Upper lobe of left lung (tissue), 6 donors: Measurements from ENCODE around the gene SCRT2. TPM values are rescaled to one million over a fixed set of nuclear protein-coding genes. Genes with fewer than 3 reads are reported as not detected.
"Not testable (repeated sequence)": the region's sequence is repeated elsewhere in the genome, so short reads cannot be mapped to it uniquely, and the experiment has no call there.

Source experiments
- ATAC-seq, 2 donors: fragments of 200-7000 bp; cut with Tn5 transposase; one replicate each; pipeline ENCODE4 v1.9.1; 2022; ENCODE audit warnings: mild to moderate bottlenecking in 2 of 2, moderate library complexity in 2 of 2; ENCODE audit not compliant: low FRiP score in 2 of 2
- DNase-seq, 2 donors: peaks; one replicate each; pipeline ENCODE4 v3.0.0-alpha.2; 2019 to 2020
- H3K27ac ChIP-seq, 4 donors: fragments of 200-600 bp; sonication (generic); one replicate each; pipeline ENCODE4 v1.5.1; 2016 to 2019
- H3K27me3 ChIP-seq, 4 donors: fragments of 200-600 bp; sonication (generic); one replicate each; pipeline ENCODE4 v1.5.1; 2017 to 2019
- H3K36me3 ChIP-seq, 4 donors: fragments of 200-600 bp; sonication (generic); one replicate each; pipeline ENCODE4 v1.5.1; 2016 to 2019
- H3K4me1 ChIP-seq, 4 donors: fragments of 200-600 bp; sonication (generic); one replicate each; pipeline ENCODE4 v1.5.1; 2018 to 2019
- H3K4me3 ChIP-seq, 4 donors: fragments of 200-600 bp; sonication (generic); one replicate each; pipeline ENCODE4 v1.5.1; 2017 to 2019; ENCODE audit warnings: mild to moderate bottlenecking in 2 of 4, moderate library complexity in 1 of 4
- H3K9me3 ChIP-seq, 4 donors: fragments of 200-600 bp; sonication (generic); one replicate each; pipeline ENCODE4 v1.5.1; 2018 to 2019
- EP300 ChIP-seq, 4 donors: sonication (generic); formaldehyde crosslinking; IDR thresholded peaks; one replicate each; pipeline ENCODE4 v1.5.1; 2017; ENCODE audit warnings: antibody characterized with exemption in 4 of 4, control low read depth in 2 of 4
- POLR2A ChIP-seq, 4 donors: fragments of 450-650 bp; IDR thresholded peaks; one replicate each; pipeline ENCODE4 v1.5.1; 2016 to 2017; ENCODE audit warnings: antibody characterized with exemption in 4 of 4, mild to moderate bottlenecking in 2 of 4
- POLR2AphosphoS5 ChIP-seq, 2 donors: sonication (generic); formaldehyde crosslinking; IDR thresholded peaks; one replicate each; pipeline ENCODE4 v1.5.1; 2017; ENCODE audit warnings: antibody characterized with exemption in 2 of 2
- WGBS, 2 donors: methylation state at CpG; one replicate each; pipeline ENCODE4 v1.1.5; 2017 to 2018; 5-methylcytosine and 5-hydroxymethylcytosine counted together
- total RNA-seq, 6 donors: library from RNA; depleted of rRNA in 4 of 6; stranded (reverse); fragments of >200 nt in 4 of 6; gene quantifications; one replicate each; pipeline versions ENCODE4 v1.1.0 to v1.2.1, GENCODE V29; 2016 to 2021
- TF ChIP-seq, protein P1 (sequence below), 6 experiments: fragments of 450-650 bp in 4 of 6; fragments of 200-600 bp in 2 of 6; sonication (generic) in 2 of 6; IDR thresholded peaks; one replicate each; pipeline ENCODE4 v1.5.1; 2016 to 2019; ENCODE audit warnings: antibody characterized with exemption in 6 of 6
- donor health status: DM: no; HTN: no; CAD: no; lungs with moderate emphysema.
- donor health status: DM: no; HTN: yes; CAD: no; lungs with severe emphysema.

SCRT2 gene
- not detected for total RNA-seq

DNA sequence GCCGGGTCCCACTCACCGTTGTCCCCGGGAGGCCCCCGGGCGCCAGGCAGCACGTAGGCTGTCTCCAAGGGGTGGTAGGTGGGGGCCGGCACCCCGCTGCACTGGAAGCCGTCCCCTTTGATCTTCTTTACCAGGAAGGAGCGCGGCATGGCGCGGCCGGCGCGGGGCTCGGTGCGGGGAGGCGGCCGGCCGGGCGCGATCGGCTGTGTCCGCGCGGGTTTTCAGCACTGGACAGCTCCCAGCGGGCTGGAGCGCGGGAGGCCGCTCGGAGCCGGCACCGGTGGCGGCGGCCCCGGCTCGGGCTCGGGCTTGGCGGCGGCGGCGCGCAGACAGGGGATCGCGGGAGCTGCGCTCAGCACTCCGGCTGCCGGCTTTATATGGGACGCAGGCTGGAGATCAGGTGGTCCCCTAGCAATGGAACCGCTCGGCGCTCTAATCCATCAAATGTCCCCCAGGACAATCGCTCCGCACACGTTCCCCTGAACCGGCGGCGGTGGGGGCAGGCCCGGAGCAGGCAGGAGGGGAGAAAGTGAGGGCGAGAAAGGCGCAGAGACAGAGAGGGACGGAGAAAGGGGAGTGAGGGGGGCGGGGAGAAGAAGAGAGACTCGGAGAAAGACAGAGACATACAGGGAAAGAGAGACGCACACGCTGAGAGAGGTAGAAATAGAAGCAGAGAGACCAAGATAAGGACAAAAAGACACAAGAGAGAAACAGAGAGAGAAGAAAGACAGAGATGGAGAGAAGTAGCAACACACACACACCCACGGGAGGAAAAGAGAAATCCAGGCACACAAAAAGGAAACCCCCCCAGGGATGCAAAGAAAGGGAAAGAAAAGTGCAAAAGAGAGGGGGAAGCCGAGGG is at the start of gene SCRT2:
SCRT2 (minus strand) TSS at position 350 of the 862 bp plus-strand sequence; CDS start at position 149, 201 bp downstream.
- peaks cover 17 to 22% (median 19%) of the 10 kb centered on the region in 4 donors for H3K4me1 ChIP-seq
- TF ChIP-seq, protein P1, sequence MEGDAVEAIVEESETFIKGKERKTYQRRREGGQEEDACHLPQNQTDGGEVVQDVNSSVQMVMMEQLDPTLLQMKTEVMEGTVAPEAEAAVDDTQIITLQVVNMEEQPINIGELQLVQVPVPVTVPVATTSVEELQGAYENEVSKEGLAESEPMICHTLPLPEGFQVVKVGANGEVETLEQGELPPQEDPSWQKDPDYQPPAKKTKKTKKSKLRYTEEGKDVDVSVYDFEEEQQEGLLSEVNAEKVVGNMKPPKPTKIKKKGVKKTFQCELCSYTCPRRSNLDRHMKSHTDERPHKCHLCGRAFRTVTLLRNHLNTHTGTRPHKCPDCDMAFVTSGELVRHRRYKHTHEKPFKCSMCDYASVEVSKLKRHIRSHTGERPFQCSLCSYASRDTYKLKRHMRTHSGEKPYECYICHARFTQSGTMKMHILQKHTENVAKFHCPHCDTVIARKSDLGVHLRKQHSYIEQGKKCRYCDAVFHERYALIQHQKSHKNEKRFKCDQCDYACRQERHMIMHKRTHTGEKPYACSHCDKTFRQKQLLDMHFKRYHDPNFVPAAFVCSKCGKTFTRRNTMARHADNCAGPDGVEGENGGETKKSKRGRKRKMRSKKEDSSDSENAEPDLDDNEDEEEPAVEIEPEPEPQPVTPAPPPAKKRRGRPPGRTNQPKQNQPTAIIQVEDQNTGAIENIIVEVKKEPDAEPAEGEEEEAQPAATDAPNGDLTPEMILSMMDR (IDR thresholded peaks at IDR 0.05), result no peak
- TF ChIP-seq POLR2AphosphoS5 (IDR thresholded peaks at IDR 0.05) (no peak), POLR2A (IDR thresholded peaks at IDR 0.05) (no peak), EP300 (IDR thresholded peaks at IDR 0.05) (no peak)
- ATAC-seq (peak; percentile 65 to 96), DNase-seq (peak; percentile 70 to 95)
- peaks cover 0 to 40% (median 19%) of the 10 kb centered on the region in 4 donors for H3K27me3 ChIP-seq
- no peak within 1 kb of the TSS for H3K27ac ChIP-seq
- no peaks in the 10 kb centered on the region for H3K9me3 ChIP-seq
- WGBS, 2 donors, result 2 to 3% methylated on average over 20 to 21 of the region's 69 CpGs
- no peaks in the 10 kb centered on the region for H3K36me3 ChIP-seq
- H3K4me3 ChIP-seq, result no peak within 1 kb of the TSS

DNA sequence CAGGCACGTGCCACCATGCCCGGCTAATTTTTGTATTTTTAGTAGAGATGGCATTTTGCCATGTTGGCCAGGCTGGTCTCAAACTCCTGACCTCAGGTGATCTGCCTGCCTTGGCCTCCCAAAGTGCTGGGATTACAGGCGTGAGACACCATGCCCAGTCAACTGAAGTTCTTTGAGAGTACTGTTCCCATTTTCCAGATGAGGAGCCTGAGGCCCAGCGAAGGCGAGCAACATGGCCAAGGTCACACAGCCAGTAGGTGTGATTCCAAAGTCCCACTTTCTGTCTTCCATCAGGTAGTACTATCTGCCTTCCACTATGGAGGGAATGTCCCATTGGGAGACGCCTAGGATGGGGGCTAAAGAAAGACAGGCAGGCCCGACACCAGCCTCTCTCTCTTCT is 49.2 kb upstream of the SCRT2 start:
- H3K36me3 ChIP-seq, H3K9me3 ChIP-seq, DNase-seq, ATAC-seq, H3K4me3 ChIP-seq, H3K27ac ChIP-seq: not testable (repeated sequence)
- WGBS, 2 donors, result 76 to 78% methylated on average over 7 of the region's 7 CpGs
- H3K27me3 ChIP-seq, result peaks cover 0 to 19% (median 13%) of the 10 kb centered on the region in 4 donors
- peaks cover 0 to 13% (median 10%) of the 10 kb centered on the region in 4 donors for H3K4me1 ChIP-seq

- Histone ChIP-seq H3K9me3 (no peaks in the 10 kb centered on the region), H3K27ac (no peak overlapping the region), H3K4me1 (peaks cover 0 to 11% (median 10%) of the 10 kb centered on the region in 4 donors), H3K4me3 (no peak overlapping the region), H3K36me3 (no peaks in the 10 kb centered on the region), H3K27me3 (peaks cover 0 to 16% (median 11%) of the 10 kb centered on the region in 4 donors)
- DNase-seq (no peak), ATAC-seq (no peak)
- TF ChIP-seq EP300 (IDR thresholded peaks at IDR 0.05) (no peak), POLR2AphosphoS5 (IDR thresholded peaks at IDR 0.05) (no peak), POLR2A (IDR thresholded peaks at IDR 0.05) (no peak)
- TF ChIP-seq, protein P1 (IDR thresholded peaks at IDR 0.05), result no peak
- 58 to 68% methylated on average over 7 of the region's 8 CpGs for WGBS, 2 donors
These were observed 48.2 kb upstream of the SCRT2 start for GRCh38 chr20:723756-724155.

GRCh38 chr20:722822-723644 is 47.4 kb upstream of the SCRT2 start:
- ATAC-seq (no peak), DNase-seq (peak in 1 of 2 donors; percentile 30)
- TF ChIP-seq EP300 (IDR thresholded peaks at IDR 0.05) (no peak), POLR2AphosphoS5 (IDR thresholded peaks at IDR 0.05) (no peak), POLR2A (IDR thresholded peaks at IDR 0.05) (no peak)
- TF ChIP-seq, protein P1 (IDR thresholded peaks at IDR 0.05), result no peak
- Histone ChIP-seq H3K27me3 (peaks cover 0 to 10% (median 5%) of the 10 kb centered on the region in 4 donors), H3K36me3 (no peaks in the 10 kb centered on the region), H3K9me3 (no peaks in the 10 kb centered on the region), H3K4me1 (peaks cover 0 to 4% (median 3%) of the 10 kb centered on the region in 4 donors), H3K27ac (no peak overlapping the region), H3K4me3 (no peak overlapping the region)
- 76 to 80% methylated on average over 9 to 10 of the region's 11 CpGs for WGBS, 2 donors

DNA sequence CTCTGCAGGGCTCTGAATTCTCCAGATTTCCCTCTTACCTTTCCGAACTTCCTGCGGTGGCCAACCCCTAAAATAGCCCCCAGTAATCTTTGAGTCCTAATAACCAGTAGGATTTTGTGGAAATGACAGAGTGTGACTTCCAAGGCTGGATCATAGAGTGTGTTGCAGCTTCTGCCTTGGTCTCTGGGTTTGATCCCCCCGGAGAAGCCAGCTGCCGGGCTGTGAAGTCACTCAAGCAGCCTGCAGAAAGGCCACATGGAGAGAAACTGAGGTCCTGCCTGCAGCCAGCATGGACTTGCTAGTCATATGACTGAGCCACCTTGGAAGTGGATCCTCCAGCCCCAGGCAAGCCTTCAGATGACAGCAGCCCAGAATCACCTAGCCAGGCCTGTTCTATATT is 46.3 kb upstream of the SCRT2 start:
- H3K4me1 ChIP-seq, result no peaks in the 10 kb centered on the region
- no peaks in the 10 kb centered on the region for H3K36me3 ChIP-seq
- no peak overlapping the region for H3K27ac ChIP-seq
- no peaks in the 10 kb centered on the region for H3K9me3 ChIP-seq
- 90 to 95% methylated on average over 4 of the region's 4 CpGs for WGBS, 2 donors
- no peak overlapping the region for H3K4me3 ChIP-seq
- no peak for ATAC-seq
- H3K27me3 ChIP-seq, result peaks cover 0 to 4% (median under 1%) of the 10 kb centered on the region in 4 donors
- DNase-seq, result no peak
- TF ChIP-seq, protein P1 (IDR thresholded peaks at IDR 0.05), result no peak
- TF ChIP-seq EP300 (IDR thresholded peaks at IDR 0.05), result no peak
- TF ChIP-seq POLR2AphosphoS5 (IDR thresholded peaks at IDR 0.05), result no peak
- TF ChIP-seq POLR2A (IDR thresholded peaks at IDR 0.05), result no peak
